HL-60 (cell line): ENCODE measurements around the gene KRT71.

Experiments used
- DNase-seq, 2 experiments: peaks; one replicate each; pipeline ENCODE4 v3.0.0-alpha.2; 2010 to 2020; ENCODE audit warnings: low read depth in 1 of 2, low spot score in 1 of 2
- H3K27ac ChIP-seq: fragments of 250-450 bp; sonication (Bioruptor Pico); replicated peaks from 2 replicates; pipeline ENCODE4 v1.5.1; 2020; ENCODE audit warnings: mild to moderate bottlenecking, moderate library complexity
- H3K27me3 ChIP-seq: fragments of 250-450 bp; sonication (Bioruptor Pico); 2 replicates; pipeline ENCODE4 v1.5.1; 2021; ENCODE audit warnings: mild to moderate bottlenecking, moderate library complexity; ENCODE audit not compliant: insufficient read depth, poor library complexity, severe bottlenecking
- H3K4me3 ChIP-seq: replicated peaks from 2 replicates; pipeline ENCODE4 v1.5.1; 2011; ENCODE audit warnings: mild to moderate bottlenecking, control low read depth, low read length; ENCODE audit not compliant: insufficient read depth
- CTCF ChIP-seq: IDR thresholded peaks from one replicate; pipeline ENCODE4 v1.5.1; 2011; ENCODE audit warnings: low read length, control low read depth, inconsistent platforms; ENCODE audit not compliant: insufficient read depth
- GABPA ChIP-seq: IDR thresholded peaks from 2 replicates; pipeline ENCODE4 v1.6.1; 2012; ENCODE audit warnings: low read depth
- POLR2AphosphoS5 ChIP-seq: IDR thresholded peaks from 2 replicates; pipeline ENCODE4 v1.6.1; 2012; ENCODE audit warnings: low read depth
- REST ChIP-seq: IDR thresholded peaks from 2 replicates; pipeline ENCODE4 v1.6.1; 2012; ENCODE audit warnings: low read depth; ENCODE audit not compliant: insufficient replicate concordance
- SPI1 ChIP-seq: IDR thresholded peaks from 2 replicates; pipeline ENCODE4 v1.6.1; 2012; ENCODE audit warnings: low read depth, mild to moderate bottlenecking, borderline replicate concordance

KRT71 gene

DNA sequence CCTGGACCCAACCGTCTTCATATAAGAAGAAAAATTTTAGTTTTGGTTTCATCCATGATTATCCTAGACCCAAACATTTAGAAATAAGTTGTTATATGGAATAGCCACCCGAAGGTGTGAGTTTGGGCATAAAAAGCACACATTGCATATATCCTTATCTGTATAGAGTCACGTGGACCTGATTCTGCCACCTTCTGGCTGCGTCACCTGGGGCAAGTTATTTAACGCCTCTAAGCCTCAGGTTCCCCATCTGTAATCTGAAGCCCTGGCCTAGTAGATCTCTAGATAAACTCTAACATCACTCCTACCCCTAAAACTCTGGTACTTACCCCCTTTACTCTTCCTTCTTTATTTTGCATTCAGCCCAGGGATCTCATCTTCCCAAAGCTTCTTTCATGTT lies 18.5 kb downstream of the KRT71 start:
- H3K27me3 ChIP-seq: no peaks in the 10 kb centered on the region
- no peak for DNase-seq
- H3K4me3 ChIP-seq: no peak overlapping the region
- TF ChIP-seq CTCF: no peak
- TF ChIP-seq GABPA: no peak
- no peak for TF ChIP-seq REST
- no peak for TF ChIP-seq SPI1
- no peak for TF ChIP-seq POLR2AphosphoS5
- no peak overlapping the region for H3K27ac ChIP-seq

DNA sequence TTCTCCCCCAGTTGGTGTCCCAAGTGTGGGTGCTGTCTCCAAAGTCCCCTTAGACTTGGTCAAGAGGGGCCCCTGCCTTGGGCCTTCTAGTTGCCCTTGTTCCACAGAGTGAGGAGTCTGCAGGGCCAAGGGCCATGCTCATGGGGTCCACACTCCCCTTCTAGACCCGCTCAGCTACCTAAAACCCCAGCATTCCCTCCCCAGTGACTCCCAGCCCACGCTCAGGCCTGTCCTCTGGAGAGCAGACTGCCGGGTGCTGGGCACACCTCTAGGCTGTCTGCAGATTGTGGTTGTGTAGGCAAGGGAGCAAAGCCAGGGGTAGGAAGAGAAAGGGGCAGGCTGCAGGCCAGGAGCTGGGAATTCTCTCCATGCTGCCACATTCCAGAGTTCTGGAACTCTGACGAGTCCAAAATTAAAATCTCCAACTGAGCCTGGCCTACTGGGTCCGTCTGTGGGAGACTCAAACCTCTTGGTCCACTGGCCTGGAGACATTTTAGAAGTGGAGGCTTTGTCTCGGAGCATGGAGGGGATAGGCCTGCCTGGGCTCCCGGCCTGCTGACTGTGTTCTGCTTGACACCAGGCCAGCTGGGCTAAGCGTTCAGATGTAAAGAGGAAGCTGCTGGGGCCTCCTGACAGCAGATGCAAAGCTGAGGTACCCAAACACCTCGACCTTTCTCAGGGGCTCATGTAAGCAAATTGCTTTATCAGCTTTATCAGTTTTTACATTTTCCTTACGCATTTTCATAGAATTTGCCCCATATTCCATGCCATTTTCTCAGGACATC lies 19.1 kb downstream of the KRT71 start:
- no peaks in the 10 kb centered on the region for H3K27me3 ChIP-seq
- DNase-seq: no peak
- no peak overlapping the region for H3K27ac ChIP-seq
- TF ChIP-seq REST (no peak), GABPA (no peak), SPI1 (no peak)
- no peak overlapping the region for H3K4me3 ChIP-seq

- Histone ChIP-seq H3K27me3 (no peaks in the 10 kb centered on the region), H3K4me3 (no peak overlapping the region), H3K27ac (no peak overlapping the region)
- TF ChIP-seq GABPA (no peak), SPI1 (no peak), POLR2AphosphoS5 (no peak), REST (no peak), CTCF (no peak)
- DNase-seq: no peak
These were observed 20.3 kb downstream of the KRT71 start for GRCh38 chr12:52532636-52533035.
